HK-2 (cell line): Measurements from ENCODE around the gene PTBP2.
A peak's percentile ranks its signal among the peaks of the same experiment; 100 is the strongest.

Experiments
- DNase-seq: peaks from one replicate; pipeline ENCODE4 v3.0.0-alpha.2; 2018; ENCODE audit not compliant: unreplicated experiment

Gene PTBP2

GRCh38 chr1:96820671-96821070 lies 99.1 kb downstream of the PTBP2 start:
- no peak for DNase-seq

DNA sequence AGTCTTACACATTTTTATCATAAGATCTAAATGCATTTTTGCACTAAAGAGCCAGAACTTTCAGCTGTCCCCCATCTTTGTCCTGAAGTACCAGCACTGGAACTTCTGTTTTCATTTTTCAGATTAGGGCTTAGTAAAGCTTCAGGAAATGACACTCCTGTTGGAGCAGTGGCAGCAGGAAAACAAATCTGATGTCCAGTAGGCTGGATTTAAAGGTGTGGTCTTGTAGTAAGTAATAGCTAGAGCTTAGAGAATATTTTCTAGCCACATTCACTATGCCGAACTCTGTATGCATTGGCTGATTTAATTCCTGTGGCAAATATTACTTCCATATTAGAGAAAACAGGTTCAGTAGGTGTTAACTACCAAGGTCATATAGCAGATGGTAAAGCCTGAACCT lies 103.6 kb downstream of the PTBP2 start:
- DNase-seq: no peak

- DNase-seq: no peak
These were observed 104.5 kb downstream of the PTBP2 start for GRCh38 chr1:96825950-96826576.

DNA sequence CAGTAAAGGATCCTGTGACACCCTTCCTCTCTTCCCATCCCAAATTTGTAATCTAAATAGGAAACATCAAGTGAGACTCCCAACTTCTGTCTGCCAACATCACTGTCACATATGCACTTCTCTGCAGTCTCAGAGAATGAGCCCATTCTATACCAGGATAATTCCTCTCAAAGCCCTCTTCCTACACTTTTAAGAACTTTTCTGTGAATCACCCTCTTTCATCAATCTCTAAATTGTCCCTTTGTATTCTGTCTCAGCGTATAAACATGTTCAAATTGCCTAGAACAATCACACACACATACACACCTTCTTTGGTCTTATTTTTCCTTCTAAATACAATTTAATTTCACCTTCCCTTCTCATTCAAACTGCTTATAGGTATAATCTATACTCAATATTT lies 111.8 kb downstream of the PTBP2 start:
- no peak for DNase-seq

GRCh38 chr1:96834986-96835385 lies 113.4 kb downstream of the PTBP2 start:
- no peak for DNase-seq

GRCh38 chr1:96837057-96837780 lies 115.6 kb downstream of the PTBP2 start:
- DNase-seq: no peak

DNA sequence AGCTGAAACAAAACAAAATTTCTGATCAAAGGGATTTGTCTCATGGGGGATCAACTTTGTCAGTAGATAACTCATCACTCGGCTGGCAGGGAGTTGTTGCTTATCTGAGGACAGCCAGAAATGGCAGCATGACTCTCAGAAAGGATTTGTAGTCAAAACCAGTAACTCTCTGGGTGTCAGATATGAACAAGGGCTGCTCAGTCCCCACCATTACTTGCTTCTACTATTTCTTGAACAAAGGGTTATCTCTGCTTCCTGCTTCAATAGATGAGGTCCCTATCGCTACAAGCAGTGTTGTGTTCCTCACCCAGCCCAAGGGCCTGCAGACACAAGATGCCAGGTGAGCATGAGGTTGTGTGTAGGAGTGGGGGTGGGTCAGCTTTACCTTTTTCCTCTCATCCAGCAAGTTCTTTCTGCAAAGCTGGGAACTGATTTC lies 116.2 kb downstream of the PTBP2 start:
- no peak for DNase-seq

GRCh38 chr1:96840396-96840795 lies 118.8 kb downstream of the PTBP2 start:
- no peak for DNase-seq

- DNase-seq: no peak
These were observed 120.6 kb downstream of the PTBP2 start for GRCh38 chr1:96842215-96842614.

GRCh38 chr1:96843196-96843595 lies 121.6 kb downstream of the PTBP2 start:
- no peak for DNase-seq

DNA sequence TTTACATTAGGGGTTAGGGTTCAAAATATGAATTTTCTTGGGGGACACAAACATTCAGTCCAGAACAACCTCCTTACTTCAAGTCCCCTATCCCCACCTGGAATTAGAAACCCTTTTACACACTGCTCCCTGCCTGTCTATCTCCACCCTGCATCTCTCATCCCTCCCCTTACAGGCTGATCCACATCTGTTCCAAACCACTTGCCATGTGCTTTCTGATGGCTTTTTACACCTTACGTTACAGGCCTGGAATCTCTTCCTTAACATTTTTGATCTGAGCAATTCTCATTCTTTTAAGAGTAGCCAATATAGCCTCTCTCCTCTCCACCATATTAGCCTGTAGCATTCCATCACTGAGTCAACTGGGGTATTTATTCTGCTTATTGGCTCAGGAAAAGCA lies 122.0 kb downstream of the PTBP2 start:
- DNase-seq: no peak

- peak; percentile 20 for DNase-seq
These were observed 123.9 kb downstream of the PTBP2 start for GRCh38 chr1:96845464-96845863.

GRCh38 chr1:96861836-96862235 lies 140.3 kb downstream of the PTBP2 start:
- DNase-seq: no peak

DNA sequence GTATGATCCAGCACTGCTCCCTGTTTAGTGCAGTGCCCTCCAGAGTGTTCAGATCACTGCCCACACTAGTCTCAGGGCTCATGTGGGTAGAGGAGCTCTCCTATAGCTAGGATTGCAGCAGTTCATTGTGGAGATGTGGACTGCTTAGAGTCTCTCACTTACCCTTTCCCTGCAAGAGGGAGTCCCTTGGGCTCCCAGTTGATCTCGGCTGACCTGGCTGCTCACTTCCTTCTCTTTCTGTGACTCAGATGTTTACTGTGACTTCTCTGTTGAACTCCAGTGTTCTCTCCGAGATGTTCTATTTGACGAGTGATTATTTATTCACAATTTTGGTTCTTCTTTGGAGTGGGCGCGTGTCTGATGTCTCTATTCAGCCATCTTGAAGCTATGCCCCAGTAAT lies 141.9 kb downstream of the PTBP2 start:
- DNase-seq: no peak
